GM19455 (cell line): Measurements from ENCODE around the gene PCNX1.
"Not testable (repeated sequence)": the region's sequence is repeated elsewhere in the genome, so short reads cannot be mapped to it uniquely, and the experiment has no call there.

Experiments used
- ATAC-seq: cut with Tn5 transposase; IDR thresholded peaks from one replicate; pipeline ENCODE4 v1.9.1; 2021; ENCODE audit not compliant: unreplicated experiment

PCNX1 gene

GRCh38 chr14:70915415-70915814 is 8.2 kb downstream of the PCNX1 start:
- ATAC-seq = no peak

GRCh38 chr14:70916300-70916699 is 9.0 kb downstream of the PCNX1 start:
- ATAC-seq = no peak

DNA sequence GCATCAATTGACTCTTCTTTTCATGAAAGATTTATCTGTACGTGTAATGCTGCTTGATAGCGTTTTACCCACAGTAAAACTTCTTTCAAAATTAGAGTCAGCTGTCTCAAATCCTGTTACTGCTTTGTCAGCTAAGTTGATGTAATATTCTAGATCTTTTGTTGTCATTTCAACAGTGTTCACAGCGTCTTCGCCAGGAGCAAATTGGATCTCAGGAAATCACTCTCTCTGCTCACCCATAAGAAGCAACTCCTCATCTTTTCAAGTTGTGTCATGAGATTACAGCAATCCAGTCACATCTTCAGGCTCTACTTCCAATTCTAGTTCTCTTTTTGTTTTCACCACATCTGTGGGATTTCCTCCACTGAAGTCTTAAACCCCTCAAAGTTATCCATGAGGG is 9.5 kb downstream of the PCNX1 start:
- ATAC-seq = no peak

DNA sequence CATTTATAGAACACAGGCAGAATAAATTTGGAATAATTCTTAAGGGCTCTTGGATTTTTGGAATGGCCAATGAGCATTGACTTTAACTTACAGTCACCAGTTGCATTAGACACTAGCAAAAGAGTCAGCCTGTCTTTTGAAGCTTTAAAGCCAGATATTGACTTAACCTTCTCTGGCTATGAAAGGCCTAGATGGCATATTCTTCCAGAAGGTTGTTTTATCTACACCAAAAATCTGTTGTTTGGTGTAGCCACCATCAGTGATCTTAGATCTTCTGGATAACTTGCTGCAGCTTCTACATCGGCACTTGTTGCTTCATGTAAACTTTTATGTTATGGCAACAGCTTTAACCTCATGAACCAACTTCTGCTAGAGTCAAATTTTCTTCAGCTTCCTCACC is 10.4 kb downstream of the PCNX1 start:
- no peak for ATAC-seq

DNA sequence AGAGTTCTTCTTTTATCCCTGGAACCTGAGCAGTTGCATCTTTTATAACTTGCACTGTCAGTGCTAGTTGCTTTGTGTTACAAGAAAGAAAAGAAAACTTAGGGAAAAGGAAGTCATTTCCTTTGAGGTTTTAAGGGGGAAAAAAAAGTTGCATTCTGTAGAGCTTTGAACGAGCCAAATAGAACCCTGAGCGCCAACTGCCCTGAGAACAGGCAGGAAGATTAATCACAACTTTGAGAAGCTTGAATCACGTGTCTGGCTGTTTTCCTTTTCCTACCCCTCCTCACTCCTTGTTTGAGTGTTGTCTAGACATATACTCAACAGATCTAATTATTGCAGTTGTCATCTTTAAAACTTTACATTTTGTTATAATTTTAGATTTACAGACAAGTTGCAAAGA is 12.5 kb downstream of the PCNX1 start:
- no peak for ATAC-seq

DNA sequence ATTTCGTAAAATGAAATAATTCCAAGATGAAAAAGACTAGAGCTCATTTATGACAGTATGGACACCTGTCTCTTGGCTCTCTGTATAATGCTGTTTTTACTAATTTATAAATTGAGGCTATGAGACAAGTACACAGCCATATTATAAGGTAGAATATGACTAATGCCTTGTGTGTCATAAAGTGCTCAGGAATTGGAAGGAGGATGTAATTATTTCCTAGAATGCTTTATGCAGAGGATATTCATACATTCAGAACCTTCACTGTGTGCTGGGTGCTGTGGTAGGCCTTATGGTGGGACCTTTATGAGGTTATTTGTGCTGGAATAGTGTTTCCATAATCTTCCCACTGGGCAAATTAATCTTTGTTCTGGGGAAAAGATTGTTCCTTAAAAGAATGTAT is 13.3 kb downstream of the PCNX1 start:
- no peak for ATAC-seq

DNA sequence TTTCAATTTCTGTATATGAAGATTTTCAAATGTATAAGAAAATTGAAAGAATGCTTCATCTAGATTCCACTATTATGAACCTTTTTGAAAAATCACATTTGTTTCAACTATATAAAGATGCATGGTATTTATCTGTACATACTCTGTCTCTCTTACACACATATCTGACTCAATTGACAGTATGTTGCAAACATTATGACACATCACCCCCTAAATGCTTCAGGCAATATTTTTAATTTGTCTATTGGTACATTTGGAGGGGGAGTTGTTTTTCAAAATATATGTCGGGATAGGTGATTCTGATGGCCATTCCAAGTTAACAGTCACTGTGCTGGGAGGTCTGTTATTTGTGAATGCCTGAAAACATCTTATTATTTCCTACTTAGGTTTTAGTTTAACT is 14.4 kb downstream of the PCNX1 start:
- ATAC-seq = no peak

GRCh38 chr14:70924521-70924920 is 17.3 kb downstream of the PCNX1 start:
- no peak for ATAC-seq

GRCh38 chr14:70926235-70926830 is 19.1 kb downstream of the PCNX1 start:
- ATAC-seq = no peak

DNA sequence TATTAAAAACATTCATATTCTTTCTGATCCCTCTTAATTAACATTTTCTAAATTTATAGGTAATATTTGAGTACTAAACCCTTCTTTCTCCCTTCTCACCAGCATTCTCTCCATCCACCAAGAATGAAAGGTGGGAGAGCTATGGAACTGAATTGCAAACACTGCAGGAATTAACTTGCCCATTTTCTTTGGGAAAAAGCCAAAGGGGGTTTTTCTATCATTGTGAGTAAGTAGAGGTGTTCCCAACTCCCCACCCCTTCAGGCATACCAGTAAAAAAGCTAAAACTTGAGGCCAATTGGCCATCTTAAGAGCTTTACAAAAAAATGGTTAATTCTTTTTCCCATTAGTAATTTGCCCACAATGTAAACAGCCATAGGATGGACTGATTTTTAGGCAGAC is 23.7 kb downstream of the PCNX1 start:
- ATAC-seq = no peak

- no peak for ATAC-seq
Observed at GRCh38 chr14:70934084-70934483, 26.8 kb downstream of the PCNX1 start.

GRCh38 chr14:70934502-70935134 is 27.4 kb downstream of the PCNX1 start:
- ATAC-seq = no peak

GRCh38 chr14:70935135-70935534 is 27.9 kb downstream of the PCNX1 start:
- no peak for ATAC-seq

DNA sequence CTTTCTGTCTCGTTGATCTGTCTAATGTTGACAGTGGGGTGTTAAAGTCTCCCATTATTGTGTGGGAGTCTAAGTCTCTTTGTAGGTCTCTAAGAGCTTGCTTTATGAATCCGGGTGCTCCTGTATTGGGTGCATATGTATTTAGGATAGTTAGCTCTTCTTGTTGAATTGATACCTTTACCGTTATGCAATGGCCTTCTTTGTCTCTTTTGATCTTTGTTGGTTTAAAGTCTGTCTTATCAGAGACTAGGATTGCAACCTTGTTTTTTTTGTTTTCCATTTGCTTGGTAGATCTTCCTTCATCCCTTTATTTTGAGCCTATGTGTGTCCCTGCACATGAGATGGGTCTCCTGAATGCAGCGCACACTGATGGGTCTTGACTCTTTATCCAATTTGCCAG is 32.4 kb downstream of the PCNX1 start:
- ATAC-seq = not testable (repeated sequence)

DNA sequence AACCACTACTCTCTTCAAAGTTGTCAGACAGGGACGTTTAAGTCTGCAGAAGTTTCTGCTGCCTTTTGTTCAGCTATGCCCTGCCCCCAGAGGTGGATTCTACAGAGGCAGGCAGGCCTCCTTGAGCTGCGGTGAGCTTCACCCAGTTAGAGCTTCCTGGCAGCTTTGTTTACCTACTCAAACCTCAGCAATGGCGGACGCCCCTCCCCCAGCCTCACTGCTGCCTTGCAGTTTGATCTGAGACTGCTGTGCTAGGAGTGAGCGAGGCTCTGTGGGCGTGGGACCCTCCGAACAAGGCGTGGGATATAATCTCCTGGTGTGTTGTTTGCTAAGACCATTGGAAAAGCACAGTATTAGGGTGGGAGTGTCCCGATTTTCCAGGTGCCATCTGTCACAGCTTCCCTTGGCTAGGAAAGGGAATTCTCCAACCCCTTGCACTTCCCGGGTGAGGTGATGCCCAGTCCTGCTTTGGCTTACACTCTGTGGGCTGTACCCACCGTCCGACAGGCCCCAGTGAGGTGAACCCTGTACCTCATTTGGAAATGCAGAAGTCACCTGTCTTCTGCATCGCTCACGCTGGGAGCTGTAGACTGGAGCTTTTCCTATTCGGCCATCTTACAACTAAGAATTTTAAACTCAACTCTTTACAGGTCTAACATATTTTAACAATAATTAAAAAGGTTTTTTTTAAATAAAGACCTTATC is 34.5 kb downstream of the PCNX1 start:
- not testable (repeated sequence) for ATAC-seq

DNA sequence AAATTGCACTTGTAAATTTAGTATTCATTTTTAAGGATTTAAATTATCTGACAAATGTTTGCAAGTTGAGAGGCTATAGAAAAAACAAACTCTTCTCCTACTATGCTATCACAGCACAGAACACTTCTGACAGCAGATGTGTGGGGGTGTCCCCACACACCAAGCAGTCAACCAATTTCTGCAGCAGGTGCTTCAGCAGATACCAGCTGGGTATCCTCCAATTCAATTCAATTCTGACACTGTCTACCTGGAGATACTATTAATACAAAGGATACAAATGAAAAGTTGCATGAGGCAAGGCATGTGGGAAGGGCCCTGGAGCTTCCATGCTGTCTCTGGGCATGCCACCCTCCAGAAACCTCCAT is 35.1 kb downstream of the PCNX1 start:
- no peak for ATAC-seq

DNA sequence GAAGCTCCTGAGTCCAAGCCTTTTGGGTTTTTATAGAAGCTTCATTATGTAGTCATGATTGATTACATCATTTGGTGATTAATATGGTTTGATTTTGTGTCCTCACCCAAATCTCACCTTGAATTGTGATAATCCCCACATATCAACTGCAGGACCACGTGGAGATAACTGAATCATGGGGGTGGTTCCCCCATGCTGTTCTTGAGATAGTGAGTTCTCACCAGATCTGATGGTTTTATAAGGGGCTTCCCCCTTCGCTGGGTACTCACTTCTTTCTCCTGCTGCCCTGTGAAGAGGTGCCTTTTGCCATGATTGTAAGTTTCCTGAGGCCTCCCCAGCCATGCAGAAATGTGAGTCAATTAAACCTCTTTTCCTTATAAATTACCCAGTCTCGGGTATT is 35.5 kb downstream of the PCNX1 start:
- ATAC-seq = not testable (repeated sequence)

- no peak for ATAC-seq
Observed at GRCh38 chr14:70943838-70944237, 36.6 kb downstream of the PCNX1 start.

- no peak for ATAC-seq
Observed at GRCh38 chr14:70947739-70948138, 40.5 kb downstream of the PCNX1 start.

GRCh38 chr14:70952485-70952884 is 45.2 kb downstream of the PCNX1 start:
- ATAC-seq = no peak

DNA sequence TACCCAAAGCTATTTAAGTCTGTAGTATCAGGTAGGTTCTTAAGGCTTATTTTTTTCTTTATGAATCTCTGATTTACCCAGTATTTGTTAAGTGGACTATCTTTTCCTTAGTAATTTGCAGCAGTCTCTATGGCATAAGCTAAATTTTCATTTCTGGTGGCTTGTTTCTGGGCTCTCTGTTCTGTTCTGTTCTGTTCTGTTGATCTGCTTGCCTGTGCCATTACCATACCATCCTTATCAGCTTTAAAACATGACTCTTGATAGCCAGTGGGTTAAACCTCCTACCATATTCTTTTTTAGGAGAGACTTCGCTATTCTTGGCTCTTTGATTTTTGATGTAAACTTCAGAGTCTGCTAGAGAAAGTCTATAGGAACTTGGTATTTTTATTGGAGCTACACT is 46.8 kb downstream of the PCNX1 start:
- ATAC-seq = no peak
